ENCODE measurements around the gene AMHR2. TPM values are rescaled to one million over a fixed set of nuclear protein-coding genes. Genes with fewer than 3 reads are reported as not detected.
A peak's percentile ranks its signal among the peaks of the same experiment; 100 is the strongest.

Gene AMHR2
- total and polyA plus RNA-seq, 2 experiments from 2014 or later: 0.24 TPM; not detected in 1

DNA sequence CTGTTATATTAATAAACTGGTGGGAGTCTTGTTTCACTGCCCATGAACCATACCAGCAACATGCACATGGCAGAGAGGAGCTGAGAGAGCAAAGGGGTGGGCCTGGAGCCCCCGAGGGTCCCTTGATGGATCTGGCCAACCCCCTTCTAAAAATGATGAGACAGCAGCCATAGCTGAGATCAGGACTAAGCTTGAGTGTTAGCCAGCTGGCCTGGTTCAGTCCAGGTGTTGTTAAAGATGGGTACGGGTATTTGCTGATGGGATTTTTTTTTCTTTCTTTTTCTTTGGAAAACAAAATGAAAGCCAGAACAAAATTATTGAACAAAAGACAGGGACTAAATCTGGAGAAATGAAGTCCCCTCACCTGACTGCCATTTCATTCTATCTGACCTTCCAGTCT, 44.2 kb downstream of the AMHR2 start:
- Histone ChIP-seq H3K4me2 (no peak overlapping the region), H3K27me3 (ENCODE audit: insufficient read depth) (no peaks in the 10 kb centered on the region), H3K27ac (ENCODE audit: low read depth) (0 out of 2 replicates have a peak overlapping the region, but pooled peaks have one; percentile 9), H3K4me3 (no peak overlapping the region), H3K36me3 (ENCODE audit: insufficient read depth) (peaks cover 92% of the 10 kb centered on the region), H3F3A (replicated peaks; ENCODE audit: low read depth) (peaks cover 55% of the 10 kb centered on the region), H4K20me1 (replicated peaks; ENCODE audit: insufficient read depth) (peaks cover 78% of the 10 kb centered on the region), H3K79me2 (replicated peaks; ENCODE audit: insufficient read depth) (peaks cover 77% of the 10 kb centered on the region), H2AFZ (no peak overlapping the region), H3K9me2 (ENCODE audit: insufficient read depth) (no peaks in the 10 kb centered on the region), H3K4me1 (ENCODE audit: insufficient read depth) (peaks cover 13% of the 10 kb centered on the region)
- TF ChIP-seq ZNF331 (CRISPR knock-in tag; IDR thresholded peaks at IDR 0.05; ENCODE audit: low read depth) (no peak), ZNF114 (CRISPR knock-in tag; IDR thresholded peaks at IDR 0.05) (no peak), STAT1 (IDR thresholded peaks at IDR 0.05; ENCODE audit: unreplicated experiment) (no peak), POLR2AphosphoS5 (IDR thresholded peaks at IDR 0.05; ENCODE audit: low read depth) (no peak), EZH2 (IDR thresholded peaks at IDR 0.05; ENCODE audit: low read depth, unreplicated experiment) (no peak), CREB1 (CRISPR knock-in tag; IDR thresholded peaks at IDR 0.05; ENCODE audit: low read depth) (no peak)
- Mint-ChIP-seq H3K27ac (no peak overlapping the region), H3K4me1 (peaks cover 32% of the 10 kb centered on the region), H3K4me3 (no peak overlapping the region), H3K27me3 (ENCODE audit: insufficient read depth, low read depth, poor library complexity) (no peaks in the 10 kb centered on the region), H3K9me3 (no peaks in the 10 kb centered on the region), H3K36me3 (ENCODE audit: low read depth) (peaks cover 100% of the 10 kb centered on the region)
- DNase-seq (ENCODE audit: low spot score) (no peak), ATAC-seq (no peak)

GRCh38 chr12:53468282-53468681, 44.6 kb downstream of the AMHR2 start:
- peaks cover 100% of the 10 kb centered on the region for H3K36me3 Mint-ChIP-seq (ENCODE audit: low read depth)
- no peaks in the 10 kb centered on the region for H3K9me3 Mint-ChIP-seq
- Histone ChIP-seq H3K79me2 (replicated peaks; ENCODE audit: insufficient read depth) (peaks cover 77% of the 10 kb centered on the region), H4K20me1 (replicated peaks; ENCODE audit: insufficient read depth) (peaks cover 74% of the 10 kb centered on the region), H2AFZ (no peak overlapping the region), H3K4me1 (ENCODE audit: insufficient read depth) (peaks cover 12% of the 10 kb centered on the region), H3K9me2 (ENCODE audit: insufficient read depth) (no peaks in the 10 kb centered on the region), H3K27ac (ENCODE audit: low read depth) (peak overlapping the region; percentile 33; the same call in 1 of the 2 replicates), H3K4me3 (no peak overlapping the region), H3K4me2 (no peak overlapping the region), H3K27me3 (ENCODE audit: insufficient read depth) (no peaks in the 10 kb centered on the region), H3F3A (replicated peaks; ENCODE audit: low read depth) (peaks cover 53% of the 10 kb centered on the region), H3K36me3 (ENCODE audit: insufficient read depth) (peaks cover 92% of the 10 kb centered on the region)
- no peaks in the 10 kb centered on the region for H3K27me3 Mint-ChIP-seq (ENCODE audit: insufficient read depth, low read depth, poor library complexity)
- TF ChIP-seq POLR2AphosphoS5 (IDR thresholded peaks at IDR 0.05; ENCODE audit: low read depth) (no peak), ZNF462 (CRISPR knock-in tag; IDR thresholded peaks at IDR 0.05) (no peak), STAT1 (IDR thresholded peaks at IDR 0.05; ENCODE audit: unreplicated experiment) (no peak), REST (IDR thresholded peaks at IDR 0.05; ENCODE audit: unreplicated experiment) (no peak), ZNF331 (CRISPR knock-in tag; IDR thresholded peaks at IDR 0.05; ENCODE audit: low read depth) (no peak), EZH2 (IDR thresholded peaks at IDR 0.05; ENCODE audit: low read depth, unreplicated experiment) (no peak), ZNF114 (CRISPR knock-in tag; IDR thresholded peaks at IDR 0.05) (no peak), ETS1 (IDR thresholded peaks at IDR 0.05) (no peak), JUNB (IDR thresholded peaks at IDR 0.05; ENCODE audit: unreplicated experiment) (no peak), EZH2phosphoT487 (IDR thresholded peaks at IDR 0.05; ENCODE audit: unreplicated experiment) (no peak)
- ATAC-seq: no peak
- H3K27ac Mint-ChIP-seq: no peak overlapping the region
- no peak for DNase-seq (ENCODE audit: low spot score)
- H3K4me3 Mint-ChIP-seq: no peak overlapping the region
- peaks cover 28% of the 10 kb centered on the region for H3K4me1 Mint-ChIP-seq
